ENCODE results near the gene LRRC8D. TPM values are rescaled to one million over a fixed set of nuclear protein-coding genes. Genes with fewer than 3 reads are reported as not detected.

Gene LRRC8D
- total and polyA plus RNA-seq, 9 of the 15 experiments (the other 6 are each of a cell fraction or from before 2014, with no cell fraction given) = 3.4 to 53.9 (median 15.9) TPM

DNA sequence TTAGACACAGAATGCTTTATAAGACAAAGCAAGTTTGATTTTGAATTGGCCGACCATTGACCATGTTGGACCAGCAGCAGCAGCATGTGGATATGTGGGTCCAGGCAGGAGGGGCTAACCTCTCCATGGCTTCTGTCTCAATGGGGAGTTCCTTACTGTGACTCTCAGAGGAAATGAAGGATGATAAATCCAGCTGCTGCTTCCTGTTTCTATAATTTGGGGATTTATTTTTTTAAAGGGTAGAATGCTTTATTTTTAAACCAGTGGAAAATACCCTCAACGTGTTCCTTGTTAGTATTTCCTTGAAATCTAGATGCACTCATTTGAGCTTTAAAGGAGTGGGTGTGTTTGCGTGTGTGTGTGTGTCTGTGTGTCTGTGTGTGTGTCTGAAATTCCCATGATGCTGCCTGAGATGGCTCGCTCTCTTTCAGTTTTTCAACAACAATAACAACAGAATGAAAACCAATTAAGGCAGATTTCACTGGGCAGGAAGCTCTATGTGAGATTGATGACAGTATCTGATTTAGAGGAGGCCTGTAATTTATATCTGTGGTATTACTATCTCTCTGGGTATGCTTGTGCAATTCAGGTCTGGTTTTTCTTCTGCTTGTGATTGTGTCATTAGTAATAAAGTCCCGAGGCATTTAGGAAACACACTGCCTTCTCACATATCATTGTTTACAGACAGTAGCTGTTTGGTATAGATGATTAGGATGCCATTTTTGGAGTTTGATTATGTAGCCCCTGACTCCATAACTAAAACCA is 88.0 kb downstream of the LRRC8D start (continued):
- TF ChIP-seq, protein P1, sequence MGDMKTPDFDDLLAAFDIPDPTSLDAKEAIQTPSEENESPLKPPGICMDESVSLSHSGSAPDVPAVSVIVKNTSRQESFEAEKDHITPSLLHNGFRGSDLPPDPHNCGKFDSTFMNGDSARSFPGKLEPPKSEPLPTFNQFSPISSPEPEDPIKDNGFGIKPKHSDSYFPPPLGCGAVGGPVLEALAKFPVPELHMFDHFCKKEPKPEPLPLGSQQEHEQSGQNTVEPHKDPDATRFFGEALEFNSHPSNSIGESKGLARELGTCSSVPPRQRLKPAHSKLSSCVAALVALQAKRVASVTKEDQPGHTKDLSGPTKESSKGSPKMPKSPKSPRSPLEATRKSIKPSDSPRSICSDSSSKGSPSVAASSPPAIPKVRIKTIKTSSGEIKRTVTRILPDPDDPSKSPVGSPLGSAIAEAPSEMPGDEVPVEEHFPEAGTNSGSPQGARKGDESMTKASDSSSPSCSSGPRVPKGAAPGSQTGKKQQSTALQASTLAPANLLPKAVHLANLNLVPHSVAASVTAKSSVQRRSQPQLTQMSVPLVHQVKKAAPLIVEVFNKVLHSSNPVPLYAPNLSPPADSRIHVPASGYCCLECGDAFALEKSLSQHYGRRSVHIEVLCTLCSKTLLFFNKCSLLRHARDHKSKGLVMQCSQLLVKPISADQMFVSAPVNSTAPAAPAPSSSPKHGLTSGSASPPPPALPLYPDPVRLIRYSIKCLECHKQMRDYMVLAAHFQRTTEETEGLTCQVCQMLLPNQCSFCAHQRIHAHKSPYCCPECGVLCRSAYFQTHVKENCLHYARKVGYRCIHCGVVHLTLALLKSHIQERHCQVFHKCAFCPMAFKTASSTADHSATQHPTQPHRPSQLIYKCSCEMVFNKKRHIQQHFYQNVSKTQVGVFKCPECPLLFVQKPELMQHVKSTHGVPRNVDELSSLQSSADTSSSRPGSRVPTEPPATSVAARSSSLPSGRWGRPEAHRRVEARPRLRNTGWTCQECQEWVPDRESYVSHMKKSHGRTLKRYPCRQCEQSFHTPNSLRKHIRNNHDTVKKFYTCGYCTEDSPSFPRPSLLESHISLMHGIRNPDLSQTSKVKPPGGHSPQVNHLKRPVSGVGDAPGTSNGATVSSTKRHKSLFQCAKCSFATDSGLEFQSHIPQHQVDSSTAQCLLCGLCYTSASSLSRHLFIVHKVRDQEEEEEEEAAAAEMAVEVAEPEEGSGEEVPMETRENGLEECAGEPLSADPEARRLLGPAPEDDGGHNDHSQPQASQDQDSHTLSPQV (IDR thresholded peaks at IDR 0.05) = peak; percentile 42; the same call in 1 of the 2 replicates
- peak in 1 of 2 experiments; percentile 85; a peak in 2 of 4 replicates for TF ChIP-seq RCOR1 (IDR thresholded peaks at IDR 0.05; ENCODE audit: borderline replicate concordance in 1 of 2, low read depth in 2 of 2, low read length in 2 of 2)
- no peak for TF ChIP-seq NFRKB (IDR thresholded peaks at IDR 0.05; ENCODE audit: low read depth)
- TF ChIP-seq CC2D1A (IDR thresholded peaks at IDR 0.05) = no peak
- TF ChIP-seq PTTG1 (tag; IDR thresholded peaks at IDR 0.05; ENCODE audit: low read depth) = no peak
- TF ChIP-seq RNF2 (IDR thresholded peaks at IDR 0.05) = peak; percentile 58; the same call in 1 of the 2 replicates
- TF ChIP-seq ZNF589 (CRISPR knock-in tag; IDR thresholded peaks at IDR 0.05; ENCODE audit: low read depth) = peak; percentile 89; the same call in 1 of the 2 replicates
- TF ChIP-seq NFE2 (IDR thresholded peaks at IDR 0.05; ENCODE audit: low read depth) = no peak; the same call in 1 of the 2 replicates
- TF ChIP-seq CREBBP (IDR thresholded peaks at IDR 0.05; ENCODE audit: low read depth, low read length) = no peak
- TF ChIP-seq, protein P2, sequence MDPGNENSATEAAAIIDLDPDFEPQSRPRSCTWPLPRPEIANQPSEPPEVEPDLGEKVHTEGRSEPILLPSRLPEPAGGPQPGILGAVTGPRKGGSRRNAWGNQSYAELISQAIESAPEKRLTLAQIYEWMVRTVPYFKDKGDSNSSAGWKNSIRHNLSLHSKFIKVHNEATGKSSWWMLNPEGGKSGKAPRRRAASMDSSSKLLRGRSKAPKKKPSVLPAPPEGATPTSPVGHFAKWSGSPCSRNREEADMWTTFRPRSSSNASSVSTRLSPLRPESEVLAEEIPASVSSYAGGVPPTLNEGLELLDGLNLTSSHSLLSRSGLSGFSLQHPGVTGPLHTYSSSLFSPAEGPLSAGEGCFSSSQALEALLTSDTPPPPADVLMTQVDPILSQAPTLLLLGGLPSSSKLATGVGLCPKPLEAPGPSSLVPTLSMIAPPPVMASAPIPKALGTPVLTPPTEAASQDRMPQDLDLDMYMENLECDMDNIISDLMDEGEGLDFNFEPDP (CRISPR knock-in tag; IDR thresholded peaks at IDR 0.05) = no peak
- no peak for TF ChIP-seq ZNF583 (CRISPR knock-in tag; IDR thresholded peaks at IDR 0.05)
- TF ChIP-seq, protein P3, sequence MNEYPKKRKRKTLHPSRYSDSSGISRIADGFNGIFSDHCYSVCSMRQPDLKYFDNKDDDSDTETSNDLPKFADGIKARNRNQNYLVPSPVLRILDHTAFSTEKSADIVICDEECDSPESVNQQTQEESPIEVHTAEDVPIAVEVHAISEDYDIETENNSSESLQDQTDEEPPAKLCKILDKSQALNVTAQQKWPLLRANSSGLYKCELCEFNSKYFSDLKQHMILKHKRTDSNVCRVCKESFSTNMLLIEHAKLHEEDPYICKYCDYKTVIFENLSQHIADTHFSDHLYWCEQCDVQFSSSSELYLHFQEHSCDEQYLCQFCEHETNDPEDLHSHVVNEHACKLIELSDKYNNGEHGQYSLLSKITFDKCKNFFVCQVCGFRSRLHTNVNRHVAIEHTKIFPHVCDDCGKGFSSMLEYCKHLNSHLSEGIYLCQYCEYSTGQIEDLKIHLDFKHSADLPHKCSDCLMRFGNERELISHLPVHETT (CRISPR knock-in tag; conservative IDR thresholded peaks at IDR 0.05 in 1 of 2, IDR thresholded peaks at IDR 0.05 in 1 of 2) = peak in 1 of 2 experiments; percentile 60; a peak in 1 of 4 replicates
- TF ChIP-seq MTF1 (CRISPR knock-in tag; IDR thresholded peaks at IDR 0.05; ENCODE audit: borderline replicate concordance) = no peak
- TF ChIP-seq KDM1A (IDR thresholded peaks at IDR 0.05) = peak; percentile 67 to 76; a peak in 3 of 4 replicates
- peak; percentile 82 for TF ChIP-seq TEAD4 (IDR thresholded peaks at IDR 0.05; ENCODE audit: low read length)
- TF ChIP-seq TEAD4 (CRISPR knock-in tag; IDR thresholded peaks at IDR 0.05; ENCODE audit: borderline replicate concordance) = no peak
- no peak for TF ChIP-seq ZNF668 (CRISPR knock-in tag; IDR thresholded peaks at IDR 0.05)
- TF ChIP-seq, protein P4, sequence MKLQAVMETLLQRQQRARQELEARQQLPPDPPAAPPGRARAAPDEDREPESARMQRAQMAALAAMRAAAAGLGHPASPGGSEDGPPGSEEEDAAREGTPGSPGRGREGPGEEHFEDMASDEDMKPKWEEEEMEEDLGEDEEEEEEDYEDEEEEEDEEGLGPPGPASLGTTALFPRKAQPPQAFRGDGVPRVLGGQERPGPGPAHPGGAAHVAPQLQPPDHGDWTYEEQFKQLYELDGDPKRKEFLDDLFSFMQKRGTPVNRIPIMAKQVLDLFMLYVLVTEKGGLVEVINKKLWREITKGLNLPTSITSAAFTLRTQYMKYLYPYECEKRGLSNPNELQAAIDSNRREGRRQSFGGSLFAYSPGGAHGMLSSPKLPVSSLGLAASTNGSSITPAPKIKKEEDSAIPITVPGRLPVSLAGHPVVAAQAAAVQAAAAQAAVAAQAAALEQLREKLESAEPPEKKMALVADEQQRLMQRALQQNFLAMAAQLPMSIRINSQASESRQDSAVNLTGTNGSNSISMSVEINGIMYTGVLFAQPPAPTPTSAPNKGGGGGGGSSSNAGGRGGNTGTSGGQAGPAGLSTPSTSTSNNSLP (IDR thresholded peaks at IDR 0.05; ENCODE audit: borderline replicate concordance, low read depth, low read length) = 0 out of 2 replicates have a peak, but pooled peaks have one; percentile 29
- peak in 1 of 2 experiments; percentile 59; a peak in 1 of 4 replicates for TF ChIP-seq TEAD1 (CRISPR knock-in tag; IDR thresholded peaks at IDR 0.05)
